GM21786 (cell line): ENCODE measurements around the gene GALT.

Experiments used
- ATAC-seq: cut with Tn5 transposase; IDR thresholded peaks from one replicate; pipeline ENCODE4 v1.9.1; 2021; ENCODE audit not compliant: unreplicated experiment

GALT gene

DNA sequence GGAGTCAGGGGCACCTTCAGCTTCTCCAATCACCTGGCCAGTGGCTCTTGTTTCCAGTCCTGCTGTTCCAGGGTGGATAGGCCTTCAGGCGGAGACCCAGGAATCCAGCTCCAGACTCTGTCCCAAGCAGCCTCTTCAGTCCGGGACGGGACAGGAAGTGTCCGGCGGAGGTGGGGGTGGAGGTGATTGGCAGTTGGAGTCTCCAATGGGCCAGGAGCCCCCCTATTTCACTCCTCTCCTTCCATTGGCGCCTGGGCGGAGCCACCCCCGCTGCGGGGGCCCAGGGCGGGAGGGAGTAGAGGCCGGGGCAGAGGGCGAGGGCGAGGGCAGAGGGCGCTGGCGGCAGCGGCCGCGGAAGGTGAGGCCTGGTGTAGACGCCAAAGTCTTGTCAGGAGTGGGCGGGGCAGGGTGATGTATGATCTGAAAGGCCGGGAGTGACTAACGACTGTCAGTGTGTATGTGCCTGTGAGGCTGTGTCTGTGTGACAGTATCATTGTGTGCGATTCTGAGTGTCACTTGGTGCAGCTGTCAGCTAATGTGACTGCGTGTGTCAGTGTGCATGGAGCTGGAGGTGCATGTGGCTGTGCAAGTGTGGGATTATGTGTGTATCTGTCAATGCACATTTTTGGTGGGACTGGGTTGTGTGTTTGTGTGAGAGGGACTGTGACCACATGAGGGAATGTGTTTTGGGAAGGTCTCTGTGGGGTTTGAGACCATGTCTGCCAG is 5.6 kb downstream of the GALT start, which contains the start of gene IL11RA:
TSS of gene IL11RA (plus strand) at position 310 of the 726 bp plus-strand sequence. CDS start 3,033 bp downstream, outside the sequence.
- no peak for ATAC-seq

DNA sequence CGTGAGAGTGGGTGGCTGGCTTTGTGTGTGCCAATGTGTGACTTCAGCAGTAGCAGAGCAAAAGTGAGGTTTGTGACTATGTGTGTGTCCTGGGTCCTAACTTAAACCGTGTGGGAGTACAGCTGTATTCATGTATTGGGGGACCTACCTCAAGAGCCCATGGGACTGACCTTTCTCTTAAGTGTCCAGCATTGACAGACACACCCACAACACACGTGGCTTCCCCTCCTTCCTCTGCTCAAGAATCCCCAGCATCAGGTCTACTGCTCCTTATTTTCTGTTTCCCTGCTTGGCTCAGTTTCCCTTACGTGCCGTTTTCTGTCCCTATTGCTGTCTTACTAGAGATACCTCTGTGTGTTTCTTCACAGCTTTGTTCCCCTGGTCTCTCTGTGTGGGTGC is 6.1 kb downstream of the GALT start:
- no peak for ATAC-seq

DNA sequence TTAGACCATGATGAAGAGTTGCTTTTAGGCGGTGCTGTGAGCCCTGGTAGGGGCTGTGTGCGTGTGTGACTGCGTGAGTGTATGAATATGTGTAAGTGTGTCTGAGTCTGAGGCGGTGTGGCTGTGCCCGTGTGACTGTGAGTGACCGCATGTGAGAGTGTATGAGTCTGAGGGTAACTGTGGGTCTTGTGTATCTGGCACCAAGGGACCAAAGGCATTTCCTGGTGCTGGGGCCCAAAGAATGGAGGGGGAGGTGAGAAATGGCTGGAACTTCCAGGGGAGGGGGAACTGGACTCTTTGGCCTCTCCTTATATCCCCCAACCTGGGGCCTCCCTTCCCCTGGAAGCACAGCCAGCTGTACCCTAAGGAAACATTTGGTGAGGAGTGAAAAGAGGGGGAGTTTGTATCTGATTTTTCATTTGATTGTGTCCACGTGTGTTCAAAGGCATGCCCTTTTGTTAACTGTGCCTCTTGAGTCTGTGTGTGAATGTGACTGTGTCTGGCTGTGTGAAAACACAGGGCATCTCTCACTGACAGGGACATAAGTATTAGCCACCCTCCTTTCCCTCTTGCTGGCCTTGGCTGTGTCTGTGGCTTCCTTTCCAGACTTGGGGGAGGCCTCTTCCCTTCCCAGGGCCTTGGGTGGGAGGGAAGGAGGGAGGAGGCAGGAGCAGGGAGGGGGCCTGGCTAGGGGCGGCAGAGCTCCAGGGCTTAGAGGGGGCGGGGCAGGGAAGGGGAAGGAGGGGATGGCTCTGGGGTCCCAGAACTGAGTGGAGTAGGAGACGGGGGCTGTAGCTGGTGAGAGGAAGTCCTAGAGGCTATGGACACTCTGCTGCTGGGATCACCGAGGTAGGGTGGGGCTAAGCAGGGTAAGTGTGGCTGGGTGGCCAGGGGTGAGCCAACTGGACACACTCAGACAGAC is 6.9 kb downstream of the GALT start:
- ATAC-seq = no peak

DNA sequence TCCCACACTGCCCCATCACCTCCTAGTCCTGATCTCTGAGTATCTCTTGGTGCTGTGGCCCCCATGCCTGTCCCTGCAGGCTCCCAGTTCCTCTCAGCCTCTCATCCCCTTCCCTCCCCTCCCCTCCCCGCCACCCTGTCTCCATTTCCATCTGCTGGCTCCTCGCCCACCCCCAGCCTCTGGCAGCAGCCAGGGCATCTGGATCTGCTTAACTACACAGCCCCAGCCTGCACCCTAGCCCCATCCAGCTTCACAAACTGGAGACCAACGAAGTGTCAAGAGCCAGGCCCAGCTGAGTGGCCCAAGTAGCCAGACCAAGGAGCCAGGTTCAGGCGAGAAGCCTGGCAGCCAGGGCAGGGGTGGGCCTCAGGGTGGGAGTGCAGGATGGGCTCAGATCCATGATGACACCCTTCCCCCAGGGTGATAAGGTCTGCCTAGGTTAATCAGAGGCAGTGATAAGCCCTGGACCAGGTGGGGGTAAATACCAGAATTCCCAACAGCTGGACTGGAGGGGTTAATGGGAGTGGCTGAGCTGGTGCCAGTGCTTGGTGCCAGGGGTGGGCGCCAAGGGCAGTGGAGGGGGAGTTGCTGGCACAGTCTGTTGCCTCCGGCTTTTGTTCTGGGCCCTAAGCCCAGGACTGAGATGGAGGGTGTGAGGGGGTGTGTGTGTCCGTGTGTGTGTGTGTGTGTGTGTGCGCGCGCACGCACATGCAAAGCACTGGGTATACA is 8.0 kb downstream of the GALT start:
- no peak for ATAC-seq

DNA sequence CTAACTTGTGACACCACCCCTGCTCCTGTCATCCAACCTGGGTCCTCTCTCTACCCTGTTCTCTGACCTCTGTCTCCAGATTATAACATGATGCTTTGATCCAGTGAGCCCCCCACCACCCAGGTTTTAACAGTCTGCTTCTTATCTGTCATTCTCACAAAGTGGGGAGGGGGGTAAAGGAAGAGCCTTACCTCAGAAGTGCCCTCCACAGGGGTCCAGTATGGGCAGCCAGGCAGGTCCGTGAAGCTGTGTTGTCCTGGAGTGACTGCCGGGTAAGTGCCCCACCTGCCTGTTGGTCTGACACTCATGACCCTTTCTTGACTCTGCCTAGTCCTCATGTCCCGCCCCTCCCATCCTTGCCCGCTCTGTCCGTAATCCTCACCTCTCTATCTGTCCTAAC is 8.9 kb downstream of the GALT start:
- ATAC-seq = no peak

DNA sequence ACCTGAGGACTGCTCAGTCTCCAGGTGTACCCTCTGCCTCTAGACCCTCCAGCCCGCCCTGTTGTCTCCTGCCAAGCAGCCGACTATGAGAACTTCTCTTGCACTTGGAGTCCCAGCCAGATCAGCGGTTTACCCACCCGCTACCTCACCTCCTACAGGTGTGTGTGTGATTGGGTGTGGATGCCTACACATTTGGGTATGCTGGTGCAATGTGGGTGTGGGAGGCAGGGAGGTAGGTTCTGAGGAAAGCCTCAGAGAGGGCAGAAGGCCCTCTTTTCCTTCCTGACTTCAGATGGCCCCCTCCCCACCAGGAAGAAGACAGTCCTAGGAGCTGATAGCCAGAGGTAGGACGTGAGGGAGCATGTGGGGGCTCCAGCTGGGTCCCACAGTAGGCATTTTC is 10.5 kb downstream of the GALT start:
- no peak for ATAC-seq

DNA sequence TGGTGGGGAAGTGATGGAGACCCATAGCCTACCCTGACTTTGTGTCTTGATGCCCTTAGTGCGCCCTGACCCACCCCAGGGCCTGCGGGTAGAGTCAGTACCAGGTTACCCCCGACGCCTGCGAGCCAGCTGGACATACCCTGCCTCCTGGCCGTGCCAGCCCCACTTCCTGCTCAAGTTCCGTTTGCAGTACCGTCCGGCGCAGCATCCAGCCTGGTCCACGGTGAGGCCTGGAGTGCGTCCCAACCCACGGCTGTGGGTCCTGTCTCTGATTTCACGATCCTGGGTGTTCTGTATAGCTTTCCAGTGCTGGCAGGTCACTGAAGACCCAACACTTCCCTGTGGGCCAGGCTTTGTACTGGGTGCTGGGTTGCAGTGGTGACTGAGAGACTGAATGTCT is 12.0 kb downstream of the GALT start:
- ATAC-seq = no peak

DNA sequence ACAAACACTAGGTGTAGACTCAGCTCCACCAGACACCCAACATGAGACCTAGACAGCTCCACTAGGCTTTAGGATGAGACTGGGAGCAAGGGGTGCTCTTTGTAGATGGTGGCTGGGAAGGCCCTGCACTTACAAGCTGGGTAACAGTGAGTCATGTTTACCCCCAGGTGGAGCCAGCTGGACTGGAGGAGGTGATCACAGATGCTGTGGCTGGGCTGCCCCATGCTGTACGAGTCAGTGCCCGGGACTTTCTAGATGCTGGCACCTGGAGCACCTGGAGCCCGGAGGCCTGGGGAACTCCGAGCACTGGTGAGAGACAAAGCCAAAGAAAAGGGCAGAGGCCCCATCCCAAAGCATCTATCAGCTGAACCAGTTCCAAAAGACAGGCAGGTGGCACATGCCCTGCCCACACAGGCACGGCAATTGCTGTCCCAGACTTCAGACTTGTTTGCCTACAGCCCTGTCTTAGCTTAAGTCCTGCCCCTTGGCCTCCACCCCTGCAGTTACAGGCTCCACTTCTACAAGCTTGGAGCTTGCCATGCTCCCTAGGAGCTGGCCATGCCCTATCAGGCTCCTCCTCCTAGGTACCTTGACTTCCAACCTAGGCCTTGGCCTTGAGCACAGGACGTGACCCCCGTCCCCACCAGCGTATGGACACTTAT is 13.2 kb downstream of the GALT start:
- no peak for ATAC-seq

DNA sequence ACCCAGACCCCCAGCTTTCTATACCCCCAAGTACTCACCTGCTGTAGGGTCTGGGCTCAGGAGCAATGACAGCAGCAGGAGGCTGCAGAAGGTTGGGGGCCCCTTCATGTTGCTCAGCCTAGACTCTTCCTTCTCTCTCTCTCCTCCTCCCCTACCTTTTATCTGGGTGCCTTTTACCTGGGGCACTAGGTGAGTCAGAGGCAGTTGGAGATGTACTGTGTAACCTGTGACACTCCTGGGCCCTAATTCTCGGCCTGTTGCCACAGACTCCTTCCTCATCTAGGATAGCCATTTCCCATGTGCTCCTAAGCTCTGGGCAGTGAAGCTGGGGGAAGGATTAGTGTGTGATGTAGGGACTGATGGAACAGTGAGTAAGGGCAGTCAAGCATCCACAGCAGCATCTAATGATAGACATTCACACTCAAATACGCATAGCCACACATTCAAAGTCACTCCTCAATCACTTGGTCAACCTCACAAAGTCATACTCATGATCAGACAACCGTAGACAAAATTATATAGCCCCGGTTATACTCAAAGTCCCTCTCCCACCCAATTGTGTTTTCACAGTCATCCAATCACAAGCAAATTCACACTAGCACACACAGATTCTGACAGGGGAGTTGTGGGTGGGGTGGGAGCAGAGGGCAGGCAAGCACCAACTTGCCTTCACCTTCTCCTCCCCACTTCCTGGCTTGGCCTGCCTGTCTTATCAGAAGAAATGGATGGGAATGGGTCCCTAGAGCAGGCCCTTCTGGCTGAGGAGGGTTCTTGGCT is 16.2 kb downstream of the GALT start, which contains the start of gene CCL27:
TSS of gene CCL27 (minus strand) at position 132 of the 777 bp plus-strand sequence. CDS start at position 108, 24 bp downstream.
- no peak for ATAC-seq

DNA sequence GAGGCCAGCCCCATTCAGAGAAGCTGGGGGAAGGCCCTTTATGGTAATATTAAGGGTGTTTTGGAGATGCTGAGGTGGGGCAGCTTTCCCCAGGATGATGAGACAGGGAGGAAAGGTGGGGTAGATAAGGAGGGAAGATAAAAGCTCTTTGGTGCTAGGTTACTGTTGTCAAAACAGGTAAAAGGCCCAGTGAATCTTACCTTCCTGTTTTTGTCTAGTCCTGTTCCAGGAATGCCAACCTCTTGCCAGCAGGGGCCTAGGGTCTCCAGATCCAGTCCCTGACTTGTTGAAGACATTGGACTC is 16.8 kb downstream of the GALT start:
- ATAC-seq = no peak

DNA sequence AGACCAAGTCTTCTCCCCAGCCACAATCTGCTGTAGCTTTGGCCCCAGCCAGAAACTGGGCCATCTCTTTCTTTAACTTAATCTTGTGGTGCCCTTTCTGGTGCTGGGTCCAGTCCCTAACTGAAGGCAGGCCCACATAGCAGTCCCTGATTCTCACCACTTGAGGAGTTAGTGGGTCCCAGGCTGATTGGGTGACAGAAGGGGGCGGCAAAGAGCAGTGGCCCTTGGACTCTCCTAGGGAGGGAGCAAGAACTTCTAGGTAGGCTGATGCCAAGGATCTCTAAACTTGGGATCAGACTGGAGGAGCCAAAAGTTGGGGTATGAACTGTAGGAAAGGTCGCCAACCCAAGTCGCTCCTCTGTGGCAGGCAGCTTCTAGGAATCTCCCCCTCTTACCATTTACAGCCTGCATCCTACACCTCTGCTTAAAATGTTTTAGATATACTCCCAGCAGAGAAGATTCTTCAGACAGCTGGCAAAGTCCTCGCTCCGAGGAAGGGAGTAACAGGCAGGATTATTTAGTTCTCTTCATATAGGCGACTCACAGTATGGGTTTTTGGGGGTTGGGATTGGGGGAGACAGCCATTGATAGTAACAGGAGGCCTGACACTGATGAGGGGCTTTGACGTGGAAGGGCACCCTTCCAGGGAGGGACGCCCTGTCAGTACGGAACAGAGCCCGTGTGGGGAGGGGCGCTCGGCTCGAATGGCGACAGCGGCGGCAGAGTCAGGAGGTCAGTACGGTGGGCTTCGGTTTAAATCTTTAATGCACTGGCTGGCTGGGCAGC is 18.0 kb downstream of the GALT start:
- peak; percentile 63 for ATAC-seq

DNA sequence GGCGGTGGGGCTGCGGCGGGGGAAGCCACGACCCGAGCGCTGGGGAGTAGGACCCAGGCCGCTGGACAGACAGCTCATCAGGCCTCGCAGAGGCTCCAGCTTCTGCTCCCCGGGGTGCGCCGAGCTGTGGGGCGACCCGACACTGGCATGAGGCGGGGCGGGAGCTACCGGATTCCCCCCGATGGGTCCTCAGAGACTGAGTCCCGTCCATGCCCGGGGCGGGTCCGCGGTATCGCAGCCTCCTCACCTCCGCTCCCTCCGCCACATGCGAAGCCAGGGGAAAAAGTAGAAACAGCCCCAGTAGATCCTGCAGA is 18.5 kb downstream of the GALT start:
- peak; percentile 13 for ATAC-seq

DNA sequence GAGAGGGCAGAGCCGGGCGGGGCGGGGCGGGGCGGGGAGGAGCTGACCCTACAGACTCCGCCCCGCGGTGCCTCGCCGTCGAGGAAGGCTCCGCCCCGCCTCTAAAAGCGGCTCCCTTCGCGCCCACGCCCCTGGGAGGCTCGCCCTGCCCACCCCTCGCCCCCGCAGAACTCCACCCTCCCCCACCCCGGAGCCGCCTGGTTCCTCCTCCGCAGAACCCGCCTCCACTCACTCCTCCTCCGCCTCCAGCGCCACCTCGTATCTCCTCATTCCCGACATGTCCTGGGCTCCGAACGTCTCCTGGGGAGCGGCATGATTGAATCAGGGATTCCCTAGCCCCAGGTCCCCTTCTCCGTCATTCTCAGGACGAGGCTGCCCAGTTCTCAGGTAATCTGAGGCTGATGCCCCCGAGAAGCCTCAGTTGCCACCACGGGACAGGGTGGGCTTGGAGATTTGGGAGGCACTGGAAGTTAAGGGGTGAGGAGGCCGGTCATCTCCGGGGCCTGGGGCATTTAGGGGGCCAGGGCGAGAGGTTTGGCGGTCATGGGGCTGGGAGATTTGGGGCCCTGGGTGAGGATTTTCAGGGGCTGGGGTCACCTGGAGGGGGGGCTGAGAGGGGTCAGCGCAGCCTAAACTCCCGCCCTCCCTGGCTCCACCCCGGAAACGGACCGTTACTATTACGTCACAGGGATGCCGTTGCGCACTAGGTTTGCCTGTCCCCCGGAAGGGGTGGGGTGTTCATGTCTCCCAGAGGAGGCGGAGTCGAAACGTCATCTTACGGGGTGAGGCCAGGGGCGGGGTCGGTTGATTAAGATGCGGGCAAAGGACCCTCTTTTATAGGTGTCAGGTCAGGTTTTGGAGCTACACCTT is 19.1 kb downstream of the GALT start:
- ATAC-seq = peak; percentile 59

DNA sequence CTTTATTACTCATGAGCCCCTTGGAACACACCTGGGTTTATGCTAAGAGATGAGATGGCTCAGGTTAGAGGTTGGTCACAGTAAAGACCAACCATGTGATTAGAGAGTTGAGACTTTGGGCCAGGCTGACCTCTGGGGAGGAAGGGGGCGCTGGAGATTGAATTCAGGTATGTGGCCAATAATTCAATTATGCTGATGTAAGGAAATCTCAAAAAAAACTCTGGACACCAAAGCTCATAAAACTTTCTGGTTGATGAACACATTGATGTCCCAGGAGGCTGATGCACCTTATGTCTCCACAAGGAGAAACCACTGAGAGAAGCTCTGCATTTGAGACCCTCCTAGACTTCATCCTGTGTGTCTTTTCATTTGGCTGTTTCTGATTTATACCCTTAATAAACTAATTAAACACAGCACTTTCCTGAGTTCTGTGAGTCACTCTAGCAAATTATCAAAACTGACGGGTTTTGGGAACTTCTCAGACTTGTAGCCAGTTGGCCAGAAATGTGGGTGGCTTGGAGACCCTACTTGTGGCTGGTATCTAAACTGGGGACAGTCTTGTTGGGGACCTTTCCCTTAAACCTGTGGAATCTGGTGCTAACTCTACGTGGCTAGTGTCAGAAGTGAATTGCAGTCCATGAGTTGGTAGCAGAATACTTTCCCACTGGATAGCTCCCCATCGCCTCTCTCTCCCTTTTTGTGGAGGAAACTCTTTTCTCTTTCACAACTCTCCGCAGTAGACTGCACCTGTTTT is 23.5 kb downstream of the GALT start:
- ATAC-seq = no peak

DNA sequence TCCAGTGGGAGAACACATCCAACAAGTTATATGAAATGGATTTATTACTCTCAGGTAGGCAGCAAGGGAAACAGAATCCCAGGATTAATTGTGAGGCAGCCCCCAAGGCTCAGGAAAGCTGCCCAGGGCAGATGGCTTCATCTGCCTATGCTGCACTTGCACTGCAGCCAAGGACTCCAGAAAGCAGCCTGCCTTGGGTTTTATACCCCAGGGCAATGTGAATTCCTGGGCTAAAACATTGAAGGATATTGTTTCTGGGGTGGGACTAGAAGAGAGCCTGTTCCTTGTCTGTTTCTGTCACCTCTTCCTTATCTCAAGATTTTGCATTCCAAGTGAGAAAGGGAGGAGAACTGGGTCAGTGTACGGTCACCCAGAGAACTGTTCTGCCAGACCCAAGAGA is 24.8 kb downstream of the GALT start:
- ATAC-seq = no peak

DNA sequence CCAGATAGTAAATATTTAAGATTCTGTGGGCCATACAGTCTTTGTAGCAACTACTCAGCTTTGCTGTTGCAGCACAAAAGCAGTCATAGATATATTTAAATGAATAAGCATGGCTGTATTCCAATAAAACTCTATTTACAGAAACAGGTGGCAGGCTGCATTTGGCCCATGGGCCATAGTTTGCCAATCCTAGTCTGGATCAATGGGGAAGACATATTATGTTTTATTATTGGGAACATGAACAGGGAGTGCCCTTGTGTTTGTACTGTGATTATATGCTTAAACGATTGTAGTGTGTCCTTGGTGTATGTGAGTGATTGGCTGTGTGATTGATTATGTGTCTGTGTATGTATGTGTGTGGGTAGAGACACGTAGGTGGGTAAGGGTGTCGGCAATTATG is 28.0 kb downstream of the GALT start:
- no peak for ATAC-seq

DNA sequence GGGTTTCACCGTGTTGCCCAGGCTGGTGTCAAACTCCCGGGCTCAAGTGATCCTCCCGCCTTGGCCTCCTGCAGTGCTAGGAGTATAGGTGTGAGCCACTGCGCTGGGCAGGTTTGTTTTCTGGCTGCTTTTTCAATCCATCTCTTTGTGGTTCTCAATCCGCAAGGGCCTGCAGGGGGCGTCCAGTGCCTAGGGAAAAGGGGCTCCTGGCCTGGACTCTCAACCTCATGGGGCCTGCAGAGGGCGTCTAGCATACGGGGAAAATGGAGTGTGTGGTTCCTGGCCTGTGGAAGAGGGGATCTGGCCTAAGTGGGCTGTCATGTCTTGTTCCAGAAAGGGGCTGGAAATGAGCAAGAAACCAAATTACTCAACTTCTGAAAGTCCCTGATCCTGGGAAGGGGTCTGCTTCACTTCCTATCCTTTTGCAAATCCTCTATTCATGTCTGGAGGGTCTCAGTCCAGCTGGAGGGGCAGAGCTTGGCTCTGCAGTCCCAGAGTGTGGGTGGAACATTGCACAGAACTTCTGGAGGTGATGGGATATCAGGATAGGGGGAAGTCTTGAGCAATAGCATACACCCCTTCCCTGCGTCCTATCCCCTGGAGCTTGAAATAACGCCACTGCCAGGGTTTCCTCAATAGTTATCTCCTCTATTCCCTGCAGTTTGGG is 28.7 kb downstream of the GALT start:
- ATAC-seq = peak; percentile 60
